ENCODE data around the gene EFL1.

DNA sequence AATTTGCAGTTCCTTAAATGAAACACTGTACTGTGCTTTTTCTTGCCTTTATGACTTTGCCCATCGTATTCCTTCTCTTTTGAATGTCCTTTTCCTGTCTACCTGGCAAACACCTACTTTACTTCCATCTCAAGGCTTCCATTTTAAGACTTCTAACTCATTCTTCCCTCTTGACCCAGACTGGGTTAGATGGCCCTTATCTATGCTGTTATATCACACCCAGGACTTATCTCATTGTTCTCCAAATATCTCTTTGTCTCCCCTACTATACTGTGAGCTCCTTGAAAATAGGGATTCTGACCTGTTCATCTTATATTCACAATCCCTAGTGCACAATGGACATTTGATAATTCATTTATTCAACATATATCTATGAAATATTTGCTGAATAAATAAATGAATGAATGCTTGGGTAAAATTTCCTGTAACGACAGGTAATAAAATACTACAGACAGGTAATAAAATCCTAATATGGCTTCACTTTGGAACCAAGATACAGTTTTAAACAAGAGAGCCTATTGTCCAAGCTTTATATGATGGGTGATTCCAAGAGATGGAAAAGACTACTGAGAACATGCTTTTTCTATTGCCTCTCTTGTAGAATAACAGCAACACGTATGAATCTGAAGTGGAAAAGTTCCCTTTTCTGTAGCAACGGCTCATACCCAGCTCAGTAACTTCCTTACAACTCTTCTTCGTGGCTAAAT, 22.7 kb downstream of the EFL1 start:
- TF ChIP-seq SP1 (CRISPR knock-in tag; conservative IDR thresholded peaks at IDR 0.05) (no peak), JUN (CRISPR knock-in tag; IDR thresholded peaks at IDR 0.05) (no peak), NFYB (CRISPR knock-in tag; conservative IDR thresholded peaks at IDR 0.05; ENCODE audit: low read depth) (no peak), NR2C2 (CRISPR knock-in tag; IDR thresholded peaks at IDR 0.05) (no peak), ZBTB21 (CRISPR knock-in tag; IDR thresholded peaks at IDR 0.05; ENCODE audit: borderline replicate concordance) (no peak), CREB1 (CRISPR knock-in tag; IDR thresholded peaks at IDR 0.05) (no peak)
- TF ChIP-seq, protein P1, sequence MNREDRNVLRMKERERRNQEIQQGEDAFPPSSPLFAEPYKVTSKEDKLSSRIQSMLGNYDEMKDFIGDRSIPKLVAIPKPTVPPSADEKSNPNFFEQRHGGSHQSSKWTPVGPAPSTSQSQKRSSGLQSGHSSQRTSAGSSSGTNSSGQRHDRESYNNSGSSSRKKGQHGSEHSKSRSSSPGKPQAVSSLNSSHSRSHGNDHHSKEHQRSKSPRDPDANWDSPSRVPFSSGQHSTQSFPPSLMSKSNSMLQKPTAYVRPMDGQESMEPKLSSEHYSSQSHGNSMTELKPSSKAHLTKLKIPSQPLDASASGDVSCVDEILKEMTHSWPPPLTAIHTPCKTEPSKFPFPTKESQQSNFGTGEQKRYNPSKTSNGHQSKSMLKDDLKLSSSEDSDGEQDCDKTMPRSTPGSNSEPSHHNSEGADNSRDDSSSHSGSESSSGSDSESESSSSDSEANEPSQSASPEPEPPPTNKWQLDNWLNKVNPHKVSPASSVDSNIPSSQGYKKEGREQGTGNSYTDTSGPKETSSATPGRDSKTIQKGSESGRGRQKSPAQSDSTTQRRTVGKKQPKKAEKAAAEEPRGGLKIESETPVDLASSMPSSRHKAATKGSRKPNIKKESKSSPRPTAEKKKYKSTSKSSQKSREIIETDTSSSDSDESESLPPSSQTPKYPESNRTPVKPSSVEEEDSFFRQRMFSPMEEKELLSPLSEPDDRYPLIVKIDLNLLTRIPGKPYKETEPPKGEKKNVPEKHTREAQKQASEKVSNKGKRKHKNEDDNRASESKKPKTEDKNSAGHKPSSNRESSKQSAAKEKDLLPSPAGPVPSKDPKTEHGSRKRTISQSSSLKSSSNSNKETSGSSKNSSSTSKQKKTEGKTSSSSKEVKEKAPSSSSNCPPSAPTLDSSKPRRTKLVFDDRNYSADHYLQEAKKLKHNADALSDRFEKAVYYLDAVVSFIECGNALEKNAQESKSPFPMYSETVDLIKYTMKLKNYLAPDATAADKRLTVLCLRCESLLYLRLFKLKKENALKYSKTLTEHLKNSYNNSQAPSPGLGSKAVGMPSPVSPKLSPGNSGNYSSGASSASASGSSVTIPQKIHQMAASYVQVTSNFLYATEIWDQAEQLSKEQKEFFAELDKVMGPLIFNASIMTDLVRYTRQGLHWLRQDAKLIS (CRISPR knock-in tag; IDR thresholded peaks at IDR 0.05; ENCODE audit: borderline replicate concordance): no peak
- TF ChIP-seq, protein P2, sequence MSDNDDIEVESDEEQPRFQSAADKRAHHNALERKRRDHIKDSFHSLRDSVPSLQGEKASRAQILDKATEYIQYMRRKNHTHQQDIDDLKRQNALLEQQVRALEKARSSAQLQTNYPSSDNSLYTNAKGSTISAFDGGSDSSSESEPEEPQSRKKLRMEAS (CRISPR knock-in tag; IDR thresholded peaks at IDR 0.05): no peak
- TF ChIP-seq, protein P3, sequence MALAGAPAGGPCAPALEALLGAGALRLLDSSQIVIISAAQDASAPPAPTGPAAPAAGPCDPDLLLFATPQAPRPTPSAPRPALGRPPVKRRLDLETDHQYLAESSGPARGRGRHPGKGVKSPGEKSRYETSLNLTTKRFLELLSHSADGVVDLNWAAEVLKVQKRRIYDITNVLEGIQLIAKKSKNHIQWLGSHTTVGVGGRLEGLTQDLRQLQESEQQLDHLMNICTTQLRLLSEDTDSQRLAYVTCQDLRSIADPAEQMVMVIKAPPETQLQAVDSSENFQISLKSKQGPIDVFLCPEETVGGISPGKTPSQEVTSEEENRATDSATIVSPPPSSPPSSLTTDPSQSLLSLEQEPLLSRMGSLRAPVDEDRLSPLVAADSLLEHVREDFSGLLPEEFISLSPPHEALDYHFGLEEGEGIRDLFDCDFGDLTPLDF (CRISPR knock-in tag; IDR thresholded peaks at IDR 0.05): no peak
- TF ChIP-seq, protein P4, sequence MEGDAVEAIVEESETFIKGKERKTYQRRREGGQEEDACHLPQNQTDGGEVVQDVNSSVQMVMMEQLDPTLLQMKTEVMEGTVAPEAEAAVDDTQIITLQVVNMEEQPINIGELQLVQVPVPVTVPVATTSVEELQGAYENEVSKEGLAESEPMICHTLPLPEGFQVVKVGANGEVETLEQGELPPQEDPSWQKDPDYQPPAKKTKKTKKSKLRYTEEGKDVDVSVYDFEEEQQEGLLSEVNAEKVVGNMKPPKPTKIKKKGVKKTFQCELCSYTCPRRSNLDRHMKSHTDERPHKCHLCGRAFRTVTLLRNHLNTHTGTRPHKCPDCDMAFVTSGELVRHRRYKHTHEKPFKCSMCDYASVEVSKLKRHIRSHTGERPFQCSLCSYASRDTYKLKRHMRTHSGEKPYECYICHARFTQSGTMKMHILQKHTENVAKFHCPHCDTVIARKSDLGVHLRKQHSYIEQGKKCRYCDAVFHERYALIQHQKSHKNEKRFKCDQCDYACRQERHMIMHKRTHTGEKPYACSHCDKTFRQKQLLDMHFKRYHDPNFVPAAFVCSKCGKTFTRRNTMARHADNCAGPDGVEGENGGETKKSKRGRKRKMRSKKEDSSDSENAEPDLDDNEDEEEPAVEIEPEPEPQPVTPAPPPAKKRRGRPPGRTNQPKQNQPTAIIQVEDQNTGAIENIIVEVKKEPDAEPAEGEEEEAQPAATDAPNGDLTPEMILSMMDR (IDR thresholded peaks at IDR 0.05): no peak
- TF ChIP-seq, protein P5, sequence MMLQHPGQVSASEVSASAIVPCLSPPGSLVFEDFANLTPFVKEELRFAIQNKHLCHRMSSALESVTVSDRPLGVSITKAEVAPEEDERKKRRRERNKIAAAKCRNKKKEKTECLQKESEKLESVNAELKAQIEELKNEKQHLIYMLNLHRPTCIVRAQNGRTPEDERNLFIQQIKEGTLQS (CRISPR knock-in tag; conservative IDR thresholded peaks at IDR 0.05): no peak

Measured in WTC11 (cell line).